HCT116 (cell line): ENCODE results near the gene ZNF607.

ENCODE experiments used
- CBX3 ChIP-seq: IDR thresholded peaks from 2 replicates; pipeline ENCODE4 v1.6.1; 2012; ENCODE audit warnings: low read depth
- CEBPB ChIP-seq: IDR thresholded peaks from 2 replicates; pipeline ENCODE4 v1.6.1; 2012; ENCODE audit warnings: low read depth
- EZH2 ChIP-seq: fragments of 200-600 bp; sonication (generic); IDR thresholded peaks from 2 replicates; pipeline ENCODE4 v1.6.1; 2017; ENCODE audit warnings: antibody characterized with exemption, mixed run types
- POLR2A ChIP-seq: IDR thresholded peaks from 2 replicates; pipeline ENCODE4 v1.7.0; 2011; ENCODE audit warnings: borderline replicate concordance; ENCODE audit not compliant: insufficient read depth, insufficient read length; ENCODE audit errors: extremely low read depth
- POLR2AphosphoS5 ChIP-seq: IDR thresholded peaks from 2 replicates; pipeline ENCODE4 v1.6.1; 2011; ENCODE audit warnings: mild to moderate bottlenecking, low read depth, low read length, moderate library complexity
- REST ChIP-seq: IDR thresholded peaks from 2 replicates; pipeline ENCODE4 v1.6.1; 2012; ENCODE audit warnings: low read depth
- SP1 ChIP-seq: IDR thresholded peaks from 2 replicates; pipeline ENCODE4 v1.6.1; 2012; ENCODE audit warnings: low read depth
- SRF ChIP-seq: IDR thresholded peaks from 2 replicates; pipeline ENCODE4 v1.6.1; 2012; ENCODE audit warnings: low read depth
- TF ChIP-seq, protein P1 (sequence below), 3 experiments: fragments of 200-600 bp in 1 of 3; sonication (generic) in 1 of 3; IDR thresholded peaks in 2 of 3; conservative IDR thresholded peaks in 1 of 3; 2 replicates each; pipeline ENCODE4 v1.5.1; 2012 to 2017; ENCODE audit warnings: low read depth in 2 of 3, low read length in 2 of 3, antibody characterized with exemption in 1 of 3, borderline replicate concordance in 1 of 3, control low read depth in 1 of 3, mild to moderate bottlenecking in 1 of 3, mixed read lengths in 1 of 3, mixed run types in 1 of 3, moderate library complexity in 1 of 3; ENCODE audit not compliant: insufficient read depth in 1 of 3
- TF ChIP-seq, protein P2 (sequence below): IDR thresholded peaks from 2 replicates; pipeline ENCODE4 v1.6.1; 2012

DNA sequence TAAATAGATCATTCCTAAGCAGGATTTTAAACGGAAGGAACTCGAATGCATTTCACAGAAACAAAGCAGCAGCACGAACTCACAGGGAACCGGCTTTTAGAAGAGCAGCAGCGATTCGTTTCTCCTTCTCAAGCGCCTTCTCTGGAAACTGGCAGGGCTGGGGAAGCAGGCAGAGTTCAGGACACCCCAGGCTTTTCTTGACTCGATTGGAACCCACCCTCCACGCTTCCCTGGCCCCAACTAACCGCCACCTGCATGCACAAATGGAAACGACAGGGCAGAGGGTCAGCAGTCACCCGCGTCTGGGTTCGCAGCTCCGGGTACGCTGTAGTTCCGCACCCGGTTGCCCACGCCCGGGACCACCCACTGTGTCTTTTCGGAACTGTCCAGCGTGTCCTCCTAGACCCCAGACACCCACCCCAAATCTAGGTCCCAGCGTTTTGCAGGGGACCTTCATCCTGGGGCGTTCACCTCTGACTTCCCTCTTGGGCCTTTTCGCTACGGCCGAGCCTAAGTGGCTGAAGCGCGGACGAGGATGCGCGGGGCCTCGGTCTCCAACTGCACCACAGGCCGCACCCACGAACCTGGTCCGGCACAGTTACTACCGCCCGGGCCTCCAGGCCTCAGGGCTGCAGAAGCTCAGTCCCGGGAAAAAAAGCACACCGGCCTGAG lies 64.8 kb downstream of the ZNF607 start:
- TF ChIP-seq SRF (no peak), POLR2AphosphoS5 (no peak), POLR2A (no peak), SP1 (no peak), REST (no peak), CBX3 (no peak), EZH2 (no peak), CEBPB (no peak)
- TF ChIP-seq, protein P1, sequence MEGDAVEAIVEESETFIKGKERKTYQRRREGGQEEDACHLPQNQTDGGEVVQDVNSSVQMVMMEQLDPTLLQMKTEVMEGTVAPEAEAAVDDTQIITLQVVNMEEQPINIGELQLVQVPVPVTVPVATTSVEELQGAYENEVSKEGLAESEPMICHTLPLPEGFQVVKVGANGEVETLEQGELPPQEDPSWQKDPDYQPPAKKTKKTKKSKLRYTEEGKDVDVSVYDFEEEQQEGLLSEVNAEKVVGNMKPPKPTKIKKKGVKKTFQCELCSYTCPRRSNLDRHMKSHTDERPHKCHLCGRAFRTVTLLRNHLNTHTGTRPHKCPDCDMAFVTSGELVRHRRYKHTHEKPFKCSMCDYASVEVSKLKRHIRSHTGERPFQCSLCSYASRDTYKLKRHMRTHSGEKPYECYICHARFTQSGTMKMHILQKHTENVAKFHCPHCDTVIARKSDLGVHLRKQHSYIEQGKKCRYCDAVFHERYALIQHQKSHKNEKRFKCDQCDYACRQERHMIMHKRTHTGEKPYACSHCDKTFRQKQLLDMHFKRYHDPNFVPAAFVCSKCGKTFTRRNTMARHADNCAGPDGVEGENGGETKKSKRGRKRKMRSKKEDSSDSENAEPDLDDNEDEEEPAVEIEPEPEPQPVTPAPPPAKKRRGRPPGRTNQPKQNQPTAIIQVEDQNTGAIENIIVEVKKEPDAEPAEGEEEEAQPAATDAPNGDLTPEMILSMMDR (IDR thresholded peaks at IDR 0.05 in 2 of 3, conservative IDR thresholded peaks at IDR 0.05 in 1 of 3; ENCODE audit: borderline replicate concordance in 1 of 3, insufficient read depth in 1 of 3, low read depth in 2 of 3, low read length in 2 of 3), result no peak
- TF ChIP-seq, protein P2, sequence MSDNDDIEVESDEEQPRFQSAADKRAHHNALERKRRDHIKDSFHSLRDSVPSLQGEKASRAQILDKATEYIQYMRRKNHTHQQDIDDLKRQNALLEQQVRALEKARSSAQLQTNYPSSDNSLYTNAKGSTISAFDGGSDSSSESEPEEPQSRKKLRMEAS, result no peak
